Type B pancreatic cell (in vitro differentiated cells): ENCODE measurements around the gene ANKS1A. TPM values are rescaled to one million over a fixed set of nuclear protein-coding genes. Genes with fewer than 3 reads are reported as not detected.
"Not testable (repeated sequence)": the region's sequence is repeated elsewhere in the genome, so short reads cannot be mapped to it uniquely, and the experiment has no call there.

Experiments
- DNase-seq: peaks from one replicate; pipeline ENCODE4 v3.0.0; 2021; ENCODE audit warnings: mixed read lengths; ENCODE audit not compliant: unreplicated experiment; ENCODE audit errors: extremely low spot score
- H3K27ac Mint-ChIP-seq: 2 replicates; pipeline ENCODE4 v1.8.0; 2021; ENCODE audit warnings: mild to moderate bottlenecking, mixed read lengths
- H3K27me3 Mint-ChIP-seq: 2 replicates; pipeline ENCODE4 v1.8.0; 2021; ENCODE audit warnings: mixed read lengths
- H3K36me3 Mint-ChIP-seq: 2 replicates; pipeline ENCODE4 v1.8.0; 2021; ENCODE audit warnings: mixed read lengths
- H3K4me1 Mint-ChIP-seq: one replicate; pipeline ENCODE4 v1.8.0; 2021; ENCODE audit warnings: mixed read lengths; ENCODE audit not compliant: unreplicated experiment
- H3K4me3 Mint-ChIP-seq: 2 replicates; pipeline ENCODE4 v1.8.0; 2021; ENCODE audit warnings: mild to moderate bottlenecking, mixed read lengths
- H3K9me3 Mint-ChIP-seq: 2 replicates; pipeline ENCODE4 v1.8.0; 2021; ENCODE audit warnings: mixed read lengths
- CTCF ChIP-seq: fragments of 200-600 bp; sonication (generic); conservative IDR thresholded peaks from 2 replicates; pipeline ENCODE4 v1.5.0; 2021; ENCODE audit warnings: antibody characterized with exemption, mild to moderate bottlenecking
- total RNA-seq: library from RNA; stranded (reverse); gene quantifications from 2 replicates; pipeline ENCODE4 v1.2.1, GENCODE V29; 2021; ENCODE audit warnings: low replicate concordance

The ANKS1A gene
- total RNA-seq, 1 donor from 2014 or later, result 28.0 TPM

- peaks cover 8% of the 10 kb centered on the region for H3K4me1 Mint-ChIP-seq
- no peaks in the 10 kb centered on the region for H3K27me3 Mint-ChIP-seq
- DNase-seq, result peak; percentile 78
- H3K36me3 Mint-ChIP-seq, result peaks cover 24% of the 10 kb centered on the region
- H3K27ac Mint-ChIP-seq, result no peak overlapping the region
- no peak overlapping the region for H3K4me3 Mint-ChIP-seq
- H3K9me3 Mint-ChIP-seq, result no peaks in the 10 kb centered on the region
- peak; percentile 98 for TF ChIP-seq CTCF
These were observed 97.8 kb downstream of the ANKS1A start for GRCh38 chr6:34986845-34987246.

DNA sequence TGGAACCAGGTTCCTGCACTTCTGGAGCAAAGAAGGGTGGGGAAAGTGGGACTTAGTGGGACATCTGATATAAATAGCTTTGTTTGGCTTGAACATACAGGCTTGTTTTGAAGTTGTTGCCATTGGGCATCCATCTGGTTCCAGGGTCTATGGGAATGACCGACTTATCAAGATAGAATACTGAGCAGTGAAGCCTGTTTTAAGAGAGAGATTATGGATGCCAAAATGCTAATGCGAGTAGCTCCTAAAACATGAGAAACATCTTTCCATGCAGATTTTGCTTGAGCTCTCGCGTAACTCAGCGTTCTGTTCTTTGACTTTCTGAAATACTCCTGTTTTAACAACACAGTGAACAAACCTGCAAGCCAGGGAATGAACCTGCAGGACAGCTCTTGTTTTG lies 98.5 kb downstream of the ANKS1A start:
- H3K27me3 Mint-ChIP-seq, result no peaks in the 10 kb centered on the region
- H3K27ac Mint-ChIP-seq, result no peak overlapping the region
- peaks cover 20% of the 10 kb centered on the region for H3K36me3 Mint-ChIP-seq
- no peak for DNase-seq
- H3K9me3 Mint-ChIP-seq, result no peaks in the 10 kb centered on the region
- H3K4me3 Mint-ChIP-seq, result no peak overlapping the region
- peaks cover 9% of the 10 kb centered on the region for H3K4me1 Mint-ChIP-seq
- no peak for TF ChIP-seq CTCF

DNA sequence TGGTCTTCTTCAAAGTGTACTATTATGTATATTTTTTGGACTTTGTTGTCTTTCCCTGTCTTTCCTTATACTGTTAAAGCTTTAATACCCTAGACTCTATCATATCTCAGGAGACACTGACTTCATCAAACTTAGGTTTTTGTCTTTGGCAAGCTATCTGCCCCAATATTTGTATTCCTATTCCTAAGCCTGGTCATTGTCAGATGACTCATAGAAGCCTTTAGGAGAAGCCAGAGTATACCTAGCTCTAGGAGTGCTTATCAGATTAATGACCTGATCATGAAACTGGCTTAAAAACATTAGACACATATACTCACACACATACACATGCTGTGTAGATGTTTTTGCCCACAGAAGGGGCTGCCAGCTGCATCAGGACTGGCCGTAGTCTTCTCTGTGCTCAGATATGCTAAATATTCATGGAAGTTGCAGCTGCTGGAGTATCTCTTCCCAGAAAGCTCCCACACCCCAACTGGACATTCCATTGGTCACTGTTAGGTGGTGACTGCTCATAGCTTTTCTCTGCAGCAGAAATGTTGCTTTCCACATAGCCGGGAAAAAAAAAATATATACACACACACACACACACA lies 102.0 kb downstream of the ANKS1A start:
- no peak for TF ChIP-seq CTCF
- Mint-ChIP-seq H3K27me3 (no peaks in the 10 kb centered on the region), H3K4me3 (no peak overlapping the region), H3K9me3 (no peaks in the 10 kb centered on the region), H3K27ac (no peak overlapping the region), H3K4me1 (peaks cover 9% of the 10 kb centered on the region), H3K36me3 (peaks cover 31% of the 10 kb centered on the region)
- DNase-seq, result no peak

DNA sequence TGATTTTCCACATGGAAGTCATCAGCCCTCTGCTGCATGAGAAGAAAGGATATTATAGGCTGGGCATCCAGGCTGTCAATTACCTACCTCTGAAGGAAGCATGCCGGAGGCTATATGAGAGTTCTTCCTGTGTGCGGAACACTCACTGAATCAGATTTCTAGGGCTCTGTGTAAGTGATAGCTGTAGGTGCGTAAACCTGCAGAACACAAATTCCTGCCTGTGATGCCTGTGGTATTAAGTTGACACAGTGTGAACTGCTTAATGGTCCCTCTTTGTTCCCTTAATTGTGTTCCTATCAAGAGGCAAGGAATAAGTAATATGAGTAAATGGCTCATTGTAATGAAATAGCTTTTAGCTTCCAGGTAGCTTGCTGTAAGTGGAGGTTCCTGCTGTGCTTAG lies 103.3 kb downstream of the ANKS1A start:
- TF ChIP-seq CTCF, result no peak
- H3K27ac Mint-ChIP-seq, result no peak overlapping the region
- H3K4me3 Mint-ChIP-seq, result no peak overlapping the region
- peaks cover 6% of the 10 kb centered on the region for H3K4me1 Mint-ChIP-seq
- no peaks in the 10 kb centered on the region for H3K9me3 Mint-ChIP-seq
- no peaks in the 10 kb centered on the region for H3K27me3 Mint-ChIP-seq
- DNase-seq, result no peak
- H3K36me3 Mint-ChIP-seq, result peaks cover 35% of the 10 kb centered on the region

GRCh38 chr6:34993213-34993612 lies 104.2 kb downstream of the ANKS1A start:
- H3K27ac Mint-ChIP-seq, result no peak overlapping the region
- peaks cover 6% of the 10 kb centered on the region for H3K4me1 Mint-ChIP-seq
- no peak for TF ChIP-seq CTCF

GRCh38 chr6:34994693-34995092 lies 105.6 kb downstream of the ANKS1A start:
- no peak for TF ChIP-seq CTCF
- H3K36me3 Mint-ChIP-seq, result peaks cover 47% of the 10 kb centered on the region
- no peaks in the 10 kb centered on the region for H3K9me3 Mint-ChIP-seq
- no peak for DNase-seq
- peaks cover 12% of the 10 kb centered on the region for H3K4me1 Mint-ChIP-seq
- H3K4me3 Mint-ChIP-seq, result no peak overlapping the region
- peak overlapping the region; percentile 43 for H3K27ac Mint-ChIP-seq
- no peaks in the 10 kb centered on the region for H3K27me3 Mint-ChIP-seq

More at GRCh38 chr6:34993213-34993612, 104.2 kb downstream of the ANKS1A start:
- no peak overlapping the region for H3K4me3 Mint-ChIP-seq
- no peaks in the 10 kb centered on the region for H3K27me3 Mint-ChIP-seq
- H3K9me3 Mint-ChIP-seq, result no peaks in the 10 kb centered on the region
- H3K36me3 Mint-ChIP-seq, result peaks cover 43% of the 10 kb centered on the region
- DNase-seq, result no peak

GRCh38 chr6:34998417-34998816 lies 109.4 kb downstream of the ANKS1A start:
- H3K4me1 Mint-ChIP-seq, H3K9me3 Mint-ChIP-seq, H3K27ac Mint-ChIP-seq, H3K27me3 Mint-ChIP-seq, DNase-seq: not testable (repeated sequence)
- peak overlapping the region; percentile 13 for H3K4me3 Mint-ChIP-seq
- H3K36me3 Mint-ChIP-seq, result peaks cover 41% of the 10 kb centered on the region

DNA sequence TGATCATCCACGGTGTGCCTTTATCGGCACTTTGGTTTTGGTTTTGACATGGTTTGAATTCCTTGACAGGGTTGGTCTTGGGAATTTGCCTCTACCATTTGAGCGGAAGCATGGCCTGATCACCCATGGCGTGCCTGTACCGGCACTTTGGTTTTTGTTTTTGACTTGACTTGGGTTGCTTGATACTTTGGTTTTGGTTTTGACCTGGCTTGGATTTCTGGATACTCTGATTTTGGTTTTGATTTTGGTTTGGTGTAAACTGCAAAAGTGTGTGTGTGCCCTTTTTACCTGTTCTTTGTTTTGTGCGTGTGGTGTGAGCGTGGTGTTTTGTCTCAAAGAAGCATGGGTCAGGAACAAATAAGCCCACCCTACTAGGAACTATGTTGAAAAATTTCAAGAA lies 110.1 kb downstream of the ANKS1A start:
- not testable (repeated sequence) for DNase-seq, H3K27me3 Mint-ChIP-seq, H3K4me1 Mint-ChIP-seq, H3K9me3 Mint-ChIP-seq
- Mint-ChIP-seq H3K4me3 (peak overlapping the region; percentile 13), H3K27ac (peak overlapping the region; percentile 65), H3K36me3 (peaks cover 36% of the 10 kb centered on the region)
